PC-9 (cell line): Measurements from ENCODE around the gene AOAH.

Experiments
- CTCF ChIP-seq: fragments of 200-600 bp; sonication (generic); conservative IDR thresholded peaks from 2 replicates; pipeline ENCODE4 v1.6.1; 2017; ENCODE audit warnings: mixed run types, antibody characterized with exemption, mild to moderate bottlenecking, moderate library complexity
- EZH2 ChIP-seq: fragments of 200-600 bp; sonication (generic); IDR thresholded peaks from 2 replicates; pipeline ENCODE4 v1.8.0; 2017; ENCODE audit warnings: antibody characterized with exemption, low read depth

GRCh38 chr7:36741866-36742265 lies 17.6 kb upstream of the AOAH start:
- TF ChIP-seq CTCF: no peak
- TF ChIP-seq EZH2: no peak
